Measurements from ENCODE around the gene RTP2.

Gene RTP2

DNA sequence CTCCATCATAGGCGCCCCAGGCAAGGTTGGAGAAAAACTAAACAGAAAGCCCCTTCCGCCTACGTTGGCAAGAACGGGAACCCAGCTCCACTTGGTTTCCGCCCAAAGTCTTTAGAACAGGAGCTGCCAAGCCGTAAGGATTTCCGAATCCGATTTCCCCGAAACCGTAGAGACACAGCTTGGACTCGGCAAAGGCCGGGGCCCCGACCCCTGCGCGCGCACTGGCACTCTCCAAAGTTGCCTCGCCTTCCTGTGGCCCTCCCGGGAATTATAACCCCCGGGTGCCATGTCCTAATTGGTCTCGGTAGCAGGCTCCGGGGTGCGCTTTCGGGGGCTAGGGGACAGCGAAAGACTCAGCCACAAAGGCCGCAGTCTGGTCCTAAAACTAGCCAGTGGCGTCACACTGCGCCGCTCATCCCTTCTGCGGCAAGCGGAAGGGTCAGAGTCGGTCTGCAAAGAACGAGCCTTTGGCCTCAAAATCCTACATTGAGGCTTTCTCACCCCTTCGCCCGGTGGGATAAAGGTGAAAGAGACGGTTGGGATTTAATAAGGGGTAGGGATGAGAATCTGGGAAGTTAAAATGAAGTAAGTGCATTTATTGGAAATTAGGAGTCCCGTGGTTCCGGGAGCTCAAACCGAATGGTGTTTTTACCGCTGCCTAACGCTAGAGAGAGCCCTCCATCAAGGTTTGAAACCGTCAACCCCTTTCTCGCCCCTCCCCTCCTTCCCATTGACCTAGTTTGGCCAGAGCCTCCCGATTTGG, 36.2 kb upstream of the RTP2 start:
- DNase-seq, result peak; percentile 73

DNA sequence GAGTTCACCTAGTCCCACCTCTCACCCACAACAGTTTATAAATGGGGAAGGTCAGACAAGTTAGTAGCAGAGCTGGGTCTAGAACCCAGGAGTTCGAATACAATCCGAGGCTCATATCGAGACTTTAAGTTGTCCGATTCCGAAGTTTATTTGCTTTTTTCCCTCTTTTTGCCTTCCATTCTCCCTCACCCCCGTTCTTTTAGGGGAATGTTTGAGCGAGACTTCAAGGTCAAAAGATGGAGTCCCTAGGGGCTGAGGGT, 35.6 kb upstream of the RTP2 start:
- DNase-seq, result no peak

DNA sequence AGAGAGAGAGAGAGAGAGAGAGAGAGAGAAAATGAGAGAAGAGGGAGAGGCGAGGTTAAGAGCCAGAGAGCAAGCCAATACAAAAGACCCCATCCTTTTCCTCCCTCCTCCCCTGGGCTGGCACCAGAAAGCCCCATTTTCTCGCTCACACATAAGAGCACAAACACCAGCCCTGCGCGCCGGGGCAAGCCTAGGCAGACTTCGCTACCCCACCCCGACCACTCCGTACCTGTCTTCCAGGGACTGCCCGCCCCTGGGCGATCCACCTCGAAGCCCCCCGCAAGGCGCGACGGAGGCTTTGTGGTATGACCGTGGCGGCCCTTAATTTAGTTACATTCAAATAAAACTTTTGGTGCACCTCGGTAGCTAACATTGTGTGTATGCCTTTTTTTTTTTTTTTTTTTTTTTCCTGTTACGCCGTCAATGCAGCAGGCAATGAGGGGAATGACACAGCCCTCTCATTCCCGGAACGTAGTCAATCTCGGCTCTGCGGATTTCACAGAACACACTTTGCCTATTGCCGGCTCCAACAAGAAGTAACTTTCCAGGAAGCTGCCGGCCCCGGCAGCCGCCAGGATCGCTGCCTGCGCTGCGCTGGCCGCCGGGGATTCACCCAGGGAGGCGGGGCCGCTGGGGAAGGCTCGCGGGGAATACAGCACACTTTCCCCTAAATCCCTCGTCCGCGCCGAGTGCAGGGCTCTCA, 35.2 kb upstream of the RTP2 start:
- peak; percentile 36 for DNase-seq

- no peak for DNase-seq
These were observed 34.6 kb upstream of the RTP2 start for GRCh38 chr3:187737006-187737367.

DNA sequence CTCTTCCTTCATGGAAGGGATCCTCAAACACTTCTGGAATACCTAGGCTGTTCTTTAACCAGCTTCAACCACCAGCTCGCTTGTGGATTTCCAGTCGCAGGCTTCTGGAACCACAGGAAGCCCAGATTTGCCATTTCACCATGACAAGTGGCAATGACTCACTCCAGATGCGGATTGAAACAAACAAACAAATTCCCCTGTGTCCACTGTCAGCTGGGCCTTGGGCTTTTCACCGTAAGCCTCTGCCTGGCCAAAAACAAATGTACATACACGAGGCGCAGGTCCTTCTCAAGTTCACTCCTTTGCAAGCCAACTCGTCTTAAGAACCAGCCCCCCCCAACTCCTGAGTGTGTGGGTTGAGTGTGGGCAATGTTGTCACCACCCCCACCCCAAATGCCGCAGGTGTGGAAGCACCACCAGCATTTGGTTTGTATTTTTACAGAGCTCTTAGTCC, 34.1 kb upstream of the RTP2 start:
- no peak for DNase-seq

DNA sequence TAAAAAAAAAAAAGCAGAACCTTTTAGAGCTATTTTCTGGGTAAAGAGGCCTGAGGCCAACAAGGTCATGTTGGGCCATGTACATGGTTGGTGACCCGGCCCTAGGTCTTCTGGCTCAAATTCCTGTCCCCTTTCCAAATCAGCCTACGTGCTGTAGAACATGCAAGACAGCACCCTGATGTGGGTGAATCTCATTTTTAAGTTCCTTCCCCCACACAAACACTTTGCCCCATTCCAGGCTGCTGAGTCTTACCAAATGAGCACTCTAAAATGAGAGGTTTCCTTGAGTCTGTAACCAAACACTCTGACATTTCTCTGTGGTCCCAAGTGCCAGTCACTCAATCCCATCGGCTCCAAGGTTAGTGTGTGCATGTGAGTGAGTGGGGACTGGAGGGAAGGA, 33.5 kb upstream of the RTP2 start:
- DNase-seq, result no peak

- no peak for DNase-seq
These were observed 33.0 kb upstream of the RTP2 start for GRCh38 chr3:187735383-187735782.

DNA sequence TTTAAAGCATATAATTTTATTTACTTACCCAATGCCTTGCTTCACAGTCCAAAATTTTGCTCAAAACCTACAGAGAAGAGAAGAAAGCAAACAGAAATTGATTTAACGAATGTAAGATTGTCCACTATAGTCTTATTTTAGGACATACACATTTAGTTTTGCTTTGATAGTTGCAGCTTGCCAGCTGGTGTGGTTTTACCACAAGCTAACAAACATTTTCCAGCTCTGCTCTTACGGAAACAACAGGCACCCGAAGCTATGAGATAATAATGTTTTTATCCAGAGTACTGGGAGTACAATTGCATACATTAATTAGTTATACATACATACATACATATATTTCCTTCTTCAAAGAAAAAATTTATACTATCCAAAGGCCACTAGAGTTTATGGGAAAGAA, 32.5 kb upstream of the RTP2 start:
- DNase-seq, result no peak

DNA sequence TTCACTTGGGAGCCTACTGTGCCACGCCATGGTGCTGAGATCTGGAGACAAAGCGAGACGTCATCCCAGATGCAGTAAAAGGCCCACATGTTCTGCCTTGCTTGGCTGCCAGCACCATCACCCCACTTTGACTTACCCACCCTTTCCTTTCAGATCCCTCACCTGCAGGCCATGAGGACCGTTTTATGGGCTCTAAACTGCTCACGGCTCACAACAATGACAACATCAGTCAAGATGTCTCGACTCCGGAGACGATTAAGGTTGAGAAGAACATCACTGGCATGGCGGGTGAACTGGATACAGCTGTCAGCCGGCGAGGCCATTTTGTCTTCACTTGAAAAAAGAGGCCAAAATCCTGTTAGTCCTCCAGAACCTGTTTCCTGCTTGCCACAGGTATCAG, 31.0 kb upstream of the RTP2 start:
- DNase-seq, result no peak

- DNase-seq, result no peak
These were observed 27.2 kb upstream of the RTP2 start for GRCh38 chr3:187729598-187729997.

- DNase-seq, result no peak
These were observed 26.7 kb upstream of the RTP2 start for GRCh38 chr3:187728940-187729583.

DNA sequence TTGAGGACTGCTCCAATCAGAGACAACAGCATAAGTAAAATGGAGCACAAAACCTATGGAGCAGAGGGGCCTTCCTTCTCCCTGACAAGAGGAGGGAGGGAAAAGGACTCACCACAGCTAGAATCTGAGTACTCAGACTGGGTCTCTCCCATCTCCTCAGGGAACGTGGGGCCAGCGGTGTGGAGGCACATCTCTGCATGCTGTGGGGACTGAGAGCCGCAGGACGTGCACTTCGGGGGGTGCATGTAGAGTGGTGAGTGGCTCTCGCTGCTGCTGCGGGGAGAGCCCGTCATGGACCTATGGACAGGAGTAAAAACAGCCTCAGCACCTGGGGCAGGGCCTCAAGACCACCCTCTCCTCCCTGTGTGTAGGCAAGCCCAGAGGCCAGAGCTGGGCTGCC, 25.9 kb upstream of the RTP2 start:
- no peak for DNase-seq

GRCh38 chr3:187726564-187726963, 24.2 kb upstream of the RTP2 start:
- DNase-seq, result no peak

- no peak for DNase-seq
These were observed 23.5 kb upstream of the RTP2 start for GRCh38 chr3:187725653-187726370.

DNA sequence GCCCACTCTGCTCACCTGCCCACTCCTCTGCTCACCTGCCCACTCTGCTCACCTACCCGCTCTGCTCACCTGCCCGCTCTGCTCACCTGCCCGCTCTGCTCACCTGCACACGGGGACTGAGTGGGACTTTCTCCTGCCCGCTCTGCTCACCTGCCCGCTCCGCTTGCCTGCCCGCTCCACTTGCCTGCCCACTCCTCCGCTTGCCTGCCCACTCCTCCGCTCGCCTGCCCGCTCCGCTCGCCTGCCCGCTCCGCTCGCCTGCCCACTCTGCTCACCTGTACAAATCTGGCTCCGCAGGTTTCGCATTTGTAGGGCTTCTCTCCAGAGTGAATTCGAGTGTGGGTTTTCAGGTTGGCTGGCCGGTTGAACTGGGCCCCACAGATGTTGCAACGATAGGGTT, 22.9 kb upstream of the RTP2 start:
- no peak for DNase-seq

- DNase-seq, result no peak
These were observed 19.9 kb upstream of the RTP2 start for GRCh38 chr3:187722206-187722612.

DNA sequence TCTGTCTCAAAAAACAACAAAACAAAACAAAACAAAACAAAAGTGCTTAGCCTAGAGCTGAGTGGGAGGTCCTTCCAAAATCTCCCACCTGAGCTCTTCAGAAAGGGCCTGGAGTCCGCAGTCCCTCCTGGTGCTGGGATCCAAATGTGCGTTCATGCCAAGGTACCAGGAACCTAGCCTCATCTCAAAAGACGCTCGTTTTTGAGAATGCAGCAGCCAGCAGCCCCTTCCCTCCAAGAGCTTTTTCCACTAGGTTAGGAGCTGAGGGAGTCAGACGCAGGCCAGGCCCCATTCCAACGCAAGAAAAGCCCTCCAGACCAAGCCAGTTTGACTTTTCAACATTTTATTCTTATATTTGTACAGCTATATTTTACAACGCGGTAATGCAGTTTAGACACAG, 18.7 kb upstream of the RTP2 start:
- DNase-seq, result no peak

GRCh38 chr3:187720337-187720670, 17.9 kb upstream of the RTP2 start:
- no peak for DNase-seq

DNA sequence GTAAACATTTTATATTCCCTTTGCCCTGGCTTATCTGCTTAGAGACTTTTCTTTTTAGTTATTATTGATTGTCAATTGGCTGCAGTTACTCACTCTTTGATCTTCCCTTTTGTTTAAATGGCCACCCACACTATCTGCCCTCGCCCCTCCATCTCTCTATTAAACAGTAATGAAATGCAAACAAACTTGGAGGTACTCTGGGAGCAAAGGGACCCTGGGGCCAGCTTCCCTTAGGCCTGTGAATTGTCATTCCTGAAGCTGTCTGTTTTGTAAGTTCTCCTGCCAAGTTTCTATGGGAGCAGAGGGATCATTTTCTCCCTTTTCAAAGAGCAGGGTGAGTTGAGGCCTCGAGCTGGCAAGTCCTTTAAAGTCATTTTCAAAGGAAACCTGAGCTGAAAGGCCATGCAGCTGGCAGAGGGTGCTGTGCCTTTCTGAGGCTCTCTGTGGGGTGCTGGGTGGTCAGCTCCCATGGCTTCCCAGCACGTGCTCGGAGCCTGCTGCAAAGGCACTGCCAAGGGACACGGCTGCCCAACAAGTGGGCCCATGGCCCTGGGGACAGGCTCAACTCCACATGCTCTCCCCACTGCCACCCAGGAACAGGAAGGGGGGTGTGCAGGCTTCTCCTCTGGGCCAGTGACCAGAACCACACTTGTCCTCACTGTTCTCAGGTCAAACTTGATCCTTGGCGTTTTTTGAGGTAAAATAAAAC, 17.4 kb upstream of the RTP2 start:
- DNase-seq, result no peak

DNA sequence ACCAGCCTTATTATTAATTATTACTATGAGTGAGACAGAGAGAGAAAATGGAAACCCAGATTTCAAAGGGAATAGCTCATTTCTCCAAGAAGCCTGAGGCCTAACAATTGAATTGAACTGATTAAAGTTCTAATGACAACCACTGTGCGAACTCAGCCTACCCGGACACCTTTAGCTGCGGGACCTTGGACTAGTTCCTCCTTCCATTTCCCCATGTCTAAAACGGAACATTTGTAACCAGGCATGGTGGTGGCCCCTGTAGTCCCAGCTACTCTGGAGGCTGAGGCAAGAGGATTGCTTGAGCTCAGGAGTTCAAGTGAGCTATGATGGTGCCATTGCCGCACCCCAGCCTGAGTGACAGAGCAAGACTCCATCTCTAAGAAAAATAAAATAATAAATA, 16.4 kb upstream of the RTP2 start:
- DNase-seq, result no peak

DNA sequence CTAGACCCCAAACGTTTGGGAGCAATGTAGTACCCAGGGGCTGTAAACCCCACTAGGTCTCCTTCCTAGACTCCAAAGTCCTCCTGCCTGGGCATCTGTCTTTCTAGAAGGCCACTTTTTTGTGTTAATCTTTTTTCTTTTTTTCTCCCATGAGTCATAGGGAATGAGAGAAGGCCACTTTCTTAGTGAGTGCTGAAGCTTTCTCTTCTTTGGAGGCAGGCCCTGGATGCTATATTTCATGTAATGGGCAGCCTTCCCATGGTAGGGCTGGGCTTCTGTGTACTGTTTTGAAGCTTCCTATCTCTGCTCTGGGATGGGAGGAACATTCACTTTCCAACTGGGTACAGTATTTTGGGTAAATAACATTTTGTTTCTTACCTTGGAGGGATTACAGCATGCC, 15.2 kb upstream of the RTP2 start:
- DNase-seq, result no peak

DNA sequence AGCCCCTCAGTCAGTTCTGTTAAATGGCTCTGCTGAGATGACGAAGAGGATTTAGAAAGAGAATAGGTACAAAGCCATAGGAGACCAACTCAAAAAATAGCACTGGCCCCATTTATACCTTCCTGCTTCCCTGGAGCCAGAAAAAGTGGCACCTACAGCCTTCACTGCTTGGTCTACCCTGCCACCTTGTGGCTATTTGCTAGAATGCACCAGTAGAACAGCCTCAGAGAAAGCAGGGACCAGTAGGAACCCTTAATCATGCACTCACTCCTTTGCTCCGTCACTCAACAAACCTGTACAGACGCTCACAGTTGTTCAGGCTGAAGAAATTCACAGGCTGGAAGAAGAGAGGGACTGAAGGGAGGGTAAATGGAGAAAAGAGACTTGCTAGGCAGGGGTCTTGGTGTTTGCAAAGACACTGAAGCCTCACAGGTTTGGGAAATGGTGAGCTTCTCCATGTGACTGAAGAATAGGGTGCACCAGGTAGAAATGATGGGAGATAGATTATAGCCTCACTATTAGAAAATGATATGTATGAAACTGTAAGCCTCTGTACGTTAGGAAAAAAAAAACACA, 12.1 kb upstream of the RTP2 start:
- DNase-seq, result peak; percentile 76

- DNase-seq, result no peak
These were observed 11.1 kb upstream of the RTP2 start for GRCh38 chr3:187713504-187713903.

Measured in CD4-positive, alpha-beta T cell treated with Interleukin-6 for 4 hours (primary cell).